Activated naive CD4-positive, alpha-beta T cell treated with anti-CD3 and anti-CD28 coated beads, Interleukin-2, amount 50 U/mL, for 72 hours (primary cell): ENCODE data around the gene ARHGAP18. TPM values are rescaled to one million over a fixed set of nuclear protein-coding genes. Genes with fewer than 3 reads are reported as not detected.
A peak's percentile ranks its signal among the peaks of the same experiment; 100 is the strongest.

Experiments
- ATAC-seq, 2 donors: fragments of 150-1000 bp; cut with Tn5 transposase; 2 replicates each; pipeline ENCODE4 v1.10.0; 2021; ENCODE audit warnings: mild to moderate bottlenecking in 2 of 2, moderate library complexity in 2 of 2
- DNase-seq, 2 donors: peaks; one replicate each; pipeline ENCODE4 v3.0.0; 2021 to 2022; ENCODE audit warnings: low spot score in 2 of 2
- H3K27ac Mint-ChIP-seq, 2 donors: one replicate each; pipeline ENCODE4 v1.8.0; 2022; ENCODE audit warnings: mild to moderate bottlenecking in 2 of 2, mixed read lengths in 2 of 2
- H3K36me3 Mint-ChIP-seq, 2 donors: one replicate each; pipeline ENCODE4 v1.8.0; 2022; ENCODE audit warnings: mixed read lengths in 2 of 2
- H3K9me3 Mint-ChIP-seq, 2 donors: one replicate each; pipeline ENCODE4 v1.8.0; 2022; ENCODE audit warnings: mixed read lengths in 2 of 2
- total RNA-seq, 2 donors: library from RNA; stranded (reverse); gene quantifications; one replicate each; pipeline ENCODE4 v1.2.3, GENCODE V29; 2022

ARHGAP18 gene
- total RNA-seq, 2 donors from 2014 or later, result 7.7 to 8.7 TPM

GRCh38 chr6:129684323-129684884 is 25.6 kb downstream of the ARHGAP18 start:
- Mint-ChIP-seq H3K27ac (peak overlapping the region in 1 of 2 donors; percentile 83), H3K36me3 (no peaks in the 10 kb centered on the region), H3K9me3 (no peaks in the 10 kb centered on the region)
- no peak for ATAC-seq
- DNase-seq, result no peak

DNA sequence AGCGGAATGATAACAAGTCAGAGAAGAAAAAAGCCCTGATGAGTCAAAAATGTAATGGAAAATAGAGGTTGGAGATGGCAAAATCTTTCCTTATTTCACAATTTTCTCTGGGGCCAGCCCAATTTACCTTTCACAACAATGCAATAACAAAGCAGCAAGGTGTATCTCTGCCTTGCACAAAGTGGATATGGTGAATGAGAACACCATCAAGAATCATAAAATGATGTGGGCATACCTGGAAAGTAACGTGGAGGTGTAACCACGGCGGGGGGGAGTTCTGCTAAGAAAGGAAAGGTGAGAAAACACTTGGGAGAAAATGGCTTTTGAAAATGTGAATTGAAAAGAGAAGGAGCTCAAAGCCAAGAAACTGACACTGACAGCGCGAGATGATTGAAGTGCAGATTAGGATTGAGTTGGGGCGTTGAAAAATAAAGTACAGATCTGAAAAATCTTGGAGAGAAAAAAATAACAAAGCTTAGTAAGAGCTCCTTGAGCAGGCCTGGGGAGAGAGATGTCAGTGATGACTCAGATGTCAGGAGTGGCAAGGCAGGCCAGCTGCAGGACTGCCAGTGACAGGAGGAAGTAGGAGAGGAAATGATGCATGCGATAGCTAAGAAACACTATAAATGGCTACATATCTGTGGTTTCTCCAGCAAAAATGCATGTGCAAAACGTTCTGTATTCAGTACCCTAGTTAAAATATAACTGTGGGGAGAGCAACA is 26.2 kb downstream of the ARHGAP18 start:
- ATAC-seq (peak; percentile 96 to 99), DNase-seq (peak; percentile 45 to 72)
- H3K36me3 Mint-ChIP-seq, result no peaks in the 10 kb centered on the region
- no peaks in the 10 kb centered on the region for H3K9me3 Mint-ChIP-seq
- H3K27ac Mint-ChIP-seq, result peak overlapping the region; percentile 26 to 83

- no peaks in the 10 kb centered on the region for H3K9me3 Mint-ChIP-seq
- H3K36me3 Mint-ChIP-seq, result no peaks in the 10 kb centered on the region
- H3K27ac Mint-ChIP-seq, result peak overlapping the region in 1 of 2 donors; percentile 25
- no peak for ATAC-seq
- DNase-seq, result no peak
These were observed 28.1 kb downstream of the ARHGAP18 start for GRCh38 chr6:129681913-129682205.

DNA sequence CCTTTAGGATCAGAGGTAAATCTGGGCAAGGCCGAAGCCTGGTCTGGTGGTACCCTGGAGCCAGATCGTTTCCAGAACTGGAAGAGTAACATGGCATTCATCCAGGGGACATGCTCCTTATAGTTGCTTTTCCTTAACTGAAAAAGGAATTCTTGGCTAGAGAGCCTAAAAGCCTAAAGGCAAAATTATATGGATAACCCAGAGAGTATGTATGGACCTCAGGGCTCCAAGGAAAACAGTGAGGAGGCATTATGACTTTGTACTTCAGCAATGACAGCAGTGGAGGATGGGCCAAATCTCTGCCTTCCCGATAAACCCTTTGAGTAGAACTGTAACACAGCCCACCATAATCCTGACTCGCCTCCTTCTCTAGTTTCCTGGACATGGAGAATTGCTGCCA is 29.3 kb downstream of the ARHGAP18 start:
- Mint-ChIP-seq H3K9me3 (no peaks in the 10 kb centered on the region), H3K36me3 (no peaks in the 10 kb centered on the region)

DNA sequence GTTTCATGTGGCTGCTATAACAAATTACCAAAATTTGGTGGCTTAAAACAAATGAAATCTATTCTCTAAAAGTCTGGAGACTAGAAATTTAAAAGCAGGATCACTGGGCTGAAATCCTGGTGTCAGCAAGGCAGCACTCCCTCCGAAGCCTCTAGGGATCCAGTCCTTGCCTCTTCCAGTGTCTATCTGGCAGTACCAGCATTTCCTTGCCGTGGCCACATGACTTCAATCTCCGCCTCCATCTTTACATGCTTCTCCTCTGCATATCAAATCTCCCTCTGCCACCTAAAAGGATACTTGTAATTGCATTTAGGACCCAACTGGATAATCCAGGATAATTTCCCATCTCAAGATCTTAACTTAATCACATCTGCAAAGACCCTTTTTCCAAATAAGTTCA is 30.2 kb downstream of the ARHGAP18 start:
- H3K36me3 Mint-ChIP-seq, result peaks cover 0 to 5% of the 10 kb centered on the region in 2 donors
- ATAC-seq (no peak), DNase-seq (no peak)
- no peaks in the 10 kb centered on the region for H3K9me3 Mint-ChIP-seq
- H3K27ac Mint-ChIP-seq, result no peak overlapping the region

More for the DNA sequence above, 29.3 kb downstream of the ARHGAP18 start:
- no peak overlapping the region for H3K27ac Mint-ChIP-seq
- ATAC-seq (no peak), DNase-seq (no peak)

- no peak overlapping the region for H3K27ac Mint-ChIP-seq
- ATAC-seq (no peak), DNase-seq (no peak)
- H3K36me3 Mint-ChIP-seq, result peaks cover 0 to 6% of the 10 kb centered on the region in 2 donors
- H3K9me3 Mint-ChIP-seq, result no peaks in the 10 kb centered on the region
These were observed 30.7 kb downstream of the ARHGAP18 start for GRCh38 chr6:129679275-129679674.

GRCh38 chr6:129678463-129678862 is 31.5 kb downstream of the ARHGAP18 start:
- ATAC-seq (no peak), DNase-seq (no peak)
- Mint-ChIP-seq H3K9me3 (no peaks in the 10 kb centered on the region), H3K36me3 (peaks cover 0 to 6% of the 10 kb centered on the region in 2 donors), H3K27ac (no peak overlapping the region)

GRCh38 chr6:129677620-129678325 is 32.2 kb downstream of the ARHGAP18 start:
- ATAC-seq (no peak), DNase-seq (no peak)
- Mint-ChIP-seq H3K9me3 (no peaks in the 10 kb centered on the region), H3K27ac (no peak overlapping the region), H3K36me3 (peaks cover 0 to 6% of the 10 kb centered on the region in 2 donors)

DNA sequence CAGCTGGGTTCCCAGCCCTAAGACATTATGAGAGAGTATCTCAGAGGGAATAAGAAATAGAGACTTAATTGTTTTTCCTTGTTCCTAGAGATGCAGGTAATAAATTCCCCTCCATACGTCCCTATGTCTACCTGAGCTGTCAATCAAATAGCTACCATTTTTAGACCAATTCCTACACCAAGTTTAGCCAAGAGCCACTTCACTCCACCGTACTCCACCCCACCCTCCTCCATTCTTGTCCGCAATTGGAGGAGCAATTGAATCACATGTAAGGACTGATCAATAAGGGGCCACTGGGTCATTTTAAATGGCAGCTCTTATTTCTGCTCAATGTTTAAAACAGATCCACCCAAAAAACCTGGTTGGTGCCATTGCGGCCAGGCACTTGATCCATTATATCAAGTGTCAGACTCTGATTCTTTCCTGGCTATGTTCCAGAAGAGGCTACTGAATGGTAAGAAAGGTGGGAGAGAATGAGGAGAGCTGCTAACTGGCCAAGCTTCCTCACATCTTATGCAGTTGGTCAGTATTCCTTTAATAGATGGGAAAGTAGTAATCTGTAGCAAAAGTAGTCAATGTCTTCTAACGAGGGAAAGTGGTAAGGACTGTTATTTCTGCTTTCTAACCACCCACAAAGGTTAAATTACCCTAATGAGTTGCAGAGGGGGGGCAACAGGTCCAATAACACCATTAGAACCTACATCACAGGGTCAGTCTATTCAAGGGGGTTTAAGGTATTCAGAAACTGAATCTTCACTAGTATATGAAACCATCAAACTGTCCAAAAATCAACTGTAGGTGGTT is 34.1 kb downstream of the ARHGAP18 start:
- H3K9me3 Mint-ChIP-seq, result no peaks in the 10 kb centered on the region
- H3K27ac Mint-ChIP-seq, result no peak overlapping the region
- H3K36me3 Mint-ChIP-seq, result peaks cover 0 to 6% of the 10 kb centered on the region in 2 donors
- DNase-seq (no peak), ATAC-seq (no peak)

- ATAC-seq, result no peak
- Mint-ChIP-seq H3K27ac (peak overlapping the region in 1 of 2 donors; percentile 86), H3K9me3 (no peaks in the 10 kb centered on the region), H3K36me3 (peaks cover 0 to 6% of the 10 kb centered on the region in 2 donors)
- DNase-seq, result no peak
These were observed 36.2 kb downstream of the ARHGAP18 start for GRCh38 chr6:129673748-129674147.

DNA sequence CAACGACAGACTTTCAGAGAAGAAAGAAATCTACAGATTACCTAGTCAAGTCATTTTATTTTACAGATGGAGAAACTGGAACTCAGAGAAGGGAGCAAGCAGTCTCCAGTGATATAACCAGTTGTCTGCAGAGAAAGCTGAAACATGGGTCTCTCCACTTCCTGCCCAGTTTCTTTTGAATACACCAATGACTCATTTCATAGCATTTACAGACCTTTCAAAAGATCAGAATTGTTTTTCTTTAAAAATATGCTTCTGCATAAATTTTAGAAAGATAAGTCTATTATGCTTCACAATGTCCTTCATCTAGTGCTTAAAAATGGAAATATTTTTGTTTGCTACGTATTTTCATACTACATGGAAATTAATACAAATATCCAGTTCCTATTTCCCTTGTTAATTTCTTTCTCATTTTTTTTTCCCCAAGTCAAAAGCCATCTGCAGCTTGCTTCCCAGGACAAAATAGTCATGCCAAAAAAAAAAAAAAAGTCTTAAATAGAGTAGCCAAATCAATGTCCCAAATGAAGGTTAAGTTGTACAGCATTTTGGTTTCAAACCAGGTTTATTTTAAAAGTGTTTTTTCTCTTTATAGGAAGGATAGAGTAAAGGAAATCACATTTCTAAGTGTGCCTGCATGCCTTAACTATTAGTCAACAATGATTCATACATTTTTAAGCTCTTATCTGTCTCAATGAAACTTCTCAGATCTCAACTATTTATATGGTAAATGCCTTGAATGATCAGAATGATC is 36.9 kb downstream of the ARHGAP18 start:
- H3K9me3 Mint-ChIP-seq, result no peaks in the 10 kb centered on the region
- H3K36me3 Mint-ChIP-seq, result peaks cover 0 to 6% of the 10 kb centered on the region in 2 donors
- peak overlapping the region; percentile 86 to 93 for H3K27ac Mint-ChIP-seq
- DNase-seq, result no peak
- ATAC-seq, result peak; percentile 68 to 69

DNA sequence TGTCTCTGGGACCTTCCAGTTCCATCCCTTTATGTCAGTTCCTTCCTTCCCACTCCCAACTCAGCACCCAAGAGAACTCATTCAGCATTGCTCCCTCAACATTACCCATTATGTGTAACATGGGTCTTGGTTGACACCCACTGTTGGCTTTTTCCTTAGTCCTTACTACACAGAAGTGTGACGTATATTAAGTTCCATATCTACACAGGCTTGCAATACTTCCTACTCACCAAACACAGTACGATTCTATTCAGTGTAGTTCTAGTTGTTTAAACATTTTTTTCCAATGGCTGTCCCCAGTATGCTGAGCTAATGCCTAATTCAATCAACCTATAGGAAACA is 37.7 kb downstream of the ARHGAP18 start:
- no peaks in the 10 kb centered on the region for H3K9me3 Mint-ChIP-seq
- H3K36me3 Mint-ChIP-seq, result peaks cover 0 to 6% of the 10 kb centered on the region in 2 donors
- ATAC-seq (peak; percentile 55 to 59), DNase-seq (no peak)
- peak overlapping the region; percentile 86 to 93 for H3K27ac Mint-ChIP-seq

DNA sequence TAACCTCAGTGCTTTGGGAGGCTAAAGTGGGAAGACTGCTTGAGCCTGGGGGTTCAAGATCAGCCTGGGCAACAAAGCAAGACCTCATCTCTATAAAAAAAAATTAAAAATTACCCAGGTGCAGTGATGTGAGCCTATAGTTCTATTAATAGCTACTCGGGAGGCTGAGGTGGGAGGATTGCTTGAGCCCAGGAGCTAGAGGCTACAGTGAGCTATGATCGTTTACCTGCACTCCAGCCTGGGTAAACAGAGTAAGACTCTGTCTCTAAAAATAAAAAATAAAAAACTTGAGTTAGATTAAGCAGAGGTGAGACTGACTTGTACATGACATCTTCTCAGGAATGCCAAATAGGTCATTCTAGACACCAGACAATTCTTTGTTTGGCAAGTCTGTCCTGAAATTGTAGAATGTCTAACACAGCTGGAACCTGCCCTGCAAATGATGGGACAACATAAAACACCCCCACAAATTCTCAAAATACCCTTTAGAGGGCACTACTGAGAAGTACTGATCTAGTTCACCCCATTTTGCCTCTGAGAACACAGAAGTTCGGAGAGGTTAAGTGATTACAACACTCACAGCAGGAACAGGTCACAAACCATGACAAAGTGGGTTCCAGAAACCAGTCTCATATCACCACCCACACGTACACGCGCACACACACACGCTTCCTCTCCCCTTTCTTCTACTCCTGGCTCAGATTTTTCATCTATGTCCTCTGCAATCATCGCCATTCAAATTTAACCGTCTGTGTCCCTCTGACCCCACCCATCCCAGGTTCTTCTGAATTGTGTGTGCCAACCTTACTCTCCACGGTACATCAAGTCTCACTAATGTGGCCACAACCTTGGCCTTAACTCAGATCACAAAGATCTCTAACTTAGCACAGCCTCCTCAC is 38.3 kb downstream of the ARHGAP18 start:
- ATAC-seq (peak; percentile 93 to 94), DNase-seq (peak; percentile 59 to 63)
- Mint-ChIP-seq H3K9me3 (no peaks in the 10 kb centered on the region), H3K36me3 (peaks cover 0 to 6% of the 10 kb centered on the region in 2 donors), H3K27ac (peak overlapping the region; percentile 86 to 93)

- no peak for DNase-seq
- Mint-ChIP-seq H3K9me3 (no peaks in the 10 kb centered on the region), H3K27ac (no peak overlapping the region)
These were observed 39.3 kb downstream of the ARHGAP18 start for GRCh38 chr6:129670634-129671033.

DNA sequence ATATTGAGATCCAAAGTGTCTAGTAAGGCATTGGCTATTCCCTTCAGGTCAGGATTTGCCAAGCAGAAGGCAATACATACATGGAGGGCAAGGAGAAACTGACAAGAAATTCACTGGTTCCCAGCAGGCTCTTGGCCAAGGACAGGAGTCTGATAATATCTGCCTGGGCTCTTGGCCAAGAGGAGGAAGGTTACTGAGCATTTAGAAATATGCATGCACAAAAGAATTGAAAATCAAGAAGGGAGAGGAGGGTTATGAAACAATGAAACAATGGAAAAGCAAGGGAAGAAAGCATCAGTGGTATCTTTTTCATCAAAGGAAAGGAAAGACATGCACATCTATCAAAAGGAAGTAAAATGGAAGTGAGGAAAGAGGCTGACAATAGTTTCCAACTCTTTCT is 42.4 kb downstream of the ARHGAP18 start:
- H3K36me3 Mint-ChIP-seq, result no peaks in the 10 kb centered on the region
- DNase-seq, result no peak
- H3K27ac Mint-ChIP-seq, result no peak overlapping the region
- no peak for ATAC-seq
- no peaks in the 10 kb centered on the region for H3K9me3 Mint-ChIP-seq

More at GRCh38 chr6:129670634-129671033, 39.3 kb downstream of the ARHGAP18 start:
- H3K36me3 Mint-ChIP-seq, result peaks cover 0 to 6% of the 10 kb centered on the region in 2 donors
- no peak for ATAC-seq
